HG03103 (cell line): Measurements from ENCODE around the gene TBPL1.

Source experiments
- ATAC-seq: cut with Tn5 transposase; IDR thresholded peaks from one replicate; pipeline ENCODE4 v1.9.1; 2021; ENCODE audit warnings: low read depth; ENCODE audit not compliant: unreplicated experiment

TBPL1 gene

GRCh38 chr6:134034478-134034877, 81.5 kb downstream of the TBPL1 start:
- no peak for ATAC-seq

- ATAC-seq: no peak
Observed at GRCh38 chr6:134034961-134035822, 82.2 kb downstream of the TBPL1 start.

- peak; percentile 58 for ATAC-seq
Observed at GRCh38 chr6:134035823-134036296, 82.8 kb downstream of the TBPL1 start.

- no peak for ATAC-seq
Observed at GRCh38 chr6:134039116-134039515, 86.1 kb downstream of the TBPL1 start.
